Neural progenitor cell (in vitro differentiated cells): ENCODE measurements around the gene RGS7. TPM values are rescaled to one million over a fixed set of nuclear protein-coding genes. Genes with fewer than 3 reads are reported as not detected.

Experiments used
- DNase-seq: peaks from one replicate; pipeline ENCODE4 v3.0.0-alpha.2; 2016; ENCODE audit warnings: low spot score
- H2AFZ ChIP-seq: fragments of 200-600 bp; sonication (generic); replicated peaks from 2 replicates; pipeline ENCODE4 v1.6.1; 2016; ENCODE audit warnings: antibody characterized with exemption
- H3F3A ChIP-seq: fragments of 200-600 bp; sonication (generic); 2 replicates; pipeline ENCODE4 v1.6.1; 2016; ENCODE audit warnings: antibody characterized with exemption, low read depth
- H3K27ac ChIP-seq: fragments of 200-600 bp; sonication (generic); 2 replicates; pipeline ENCODE4 v1.5.1; 2016; ENCODE audit warnings: mild to moderate bottlenecking
- H3K27me3 ChIP-seq: fragments of 200-600 bp; sonication (generic); 2 replicates; pipeline ENCODE4 v1.6.1; 2016; ENCODE audit warnings: mild to moderate bottlenecking, moderate library complexity
- H3K36me3 ChIP-seq: fragments of 200-600 bp; sonication (generic); 2 replicates; pipeline ENCODE4 v1.5.1; 2016
- H3K4me1 ChIP-seq: fragments of 200-600 bp; sonication (generic); 2 replicates; pipeline ENCODE4 v1.6.1; 2016; ENCODE audit warnings: mixed run types
- H3K4me2 ChIP-seq: fragments of 200-600 bp; sonication (generic); 2 replicates; pipeline ENCODE4 v1.6.1; 2016
- H3K4me3 ChIP-seq: fragments of 200-600 bp; sonication (generic); 2 replicates; pipeline ENCODE4 v1.5.1; 2016
- H3K79me2 ChIP-seq: fragments of 200-600 bp; sonication (generic); 2 replicates; pipeline ENCODE4 v1.6.1; 2016; ENCODE audit warnings: low read depth
- H3K9ac ChIP-seq: fragments of 200-600 bp; sonication (generic); 2 replicates; pipeline ENCODE4 v1.6.1; 2016
- H3K9me3 ChIP-seq: fragments of 200-600 bp; sonication (generic); 2 replicates; pipeline ENCODE4 v1.5.1; 2016; ENCODE audit warnings: low read depth
- H4K20me1 ChIP-seq: fragments of 200-600 bp; sonication (generic); 2 replicates; pipeline ENCODE4 v1.6.1; 2016; ENCODE audit warnings: low read depth
- H3K27ac Mint-ChIP-seq: 3 replicates; pipeline ENCODE4 v1.8.0; 2021; ENCODE audit warnings: mixed read lengths
- H3K27me3 Mint-ChIP-seq: 2 replicates; pipeline ENCODE4 v1.8.0; 2022; ENCODE audit warnings: low read depth, mild to moderate bottlenecking, inconsistent platforms, moderate library complexity, mixed read lengths; ENCODE audit not compliant: insufficient read depth
- H3K36me3 Mint-ChIP-seq: 3 replicates; pipeline ENCODE4 v1.8.0; 2021; ENCODE audit warnings: mixed read lengths
- H3K4me1 Mint-ChIP-seq: 3 replicates; pipeline ENCODE4 v1.8.0; 2021; ENCODE audit warnings: mixed read lengths
- H3K4me3 Mint-ChIP-seq: 3 replicates; pipeline ENCODE4 v1.8.0; 2021; ENCODE audit warnings: mild to moderate bottlenecking, moderate library complexity, mixed read lengths
- H3K9me3 Mint-ChIP-seq: 3 replicates; pipeline ENCODE4 v1.8.0; 2020; ENCODE audit warnings: mixed read lengths
- CTCF ChIP-seq: fragments of 200-600 bp; sonication (generic); IDR thresholded peaks from 2 replicates; pipeline ENCODE4 v1.5.1; 2017; ENCODE audit warnings: antibody characterized with exemption, mild to moderate bottlenecking
- EZH2 ChIP-seq: fragments of 200-600 bp; sonication (generic); IDR thresholded peaks from 2 replicates; pipeline ENCODE4 v1.6.1; 2017; ENCODE audit warnings: antibody characterized with exemption, mild to moderate bottlenecking, moderate library complexity
- EZH2phosphoT487 ChIP-seq: fragments of 200-600 bp; sonication (generic); IDR thresholded peaks from 2 replicates; pipeline ENCODE4 v1.6.1; 2017; ENCODE audit warnings: antibody characterized with exemption
- total RNA-seq: library from RNA; depleted of rRNA; stranded (reverse); fragments of >200 nt; gene quantifications from 2 replicates; pipeline ENCODE4 v1.2.3, GENCODE V29; 2015; ENCODE audit warnings: low replicate concordance

Gene RGS7
- total RNA-seq, 1 donor from 2014 or later: not detected

GRCh38 chr1:241177660-241178059 is 179.3 kb downstream of the RGS7 start:
- Histone ChIP-seq H3K4me3 (no peak overlapping the region), H3K36me3 (no peaks in the 10 kb centered on the region), H3F3A (no peaks in the 10 kb centered on the region), H3K27ac (no peak overlapping the region), H3K4me1 (no peaks in the 10 kb centered on the region), H2AFZ (no peak overlapping the region), H3K9me3 (no peaks in the 10 kb centered on the region), H3K27me3 (no peaks in the 10 kb centered on the region), H4K20me1 (no peaks in the 10 kb centered on the region), H3K4me2 (no peak overlapping the region), H3K9ac (no peak overlapping the region), H3K79me2 (no peaks in the 10 kb centered on the region)
- Mint-ChIP-seq H3K9me3 (no peaks in the 10 kb centered on the region), H3K27me3 (no peaks in the 10 kb centered on the region), H3K27ac (no peak overlapping the region), H3K4me3 (no peak overlapping the region), H3K36me3 (no peaks in the 10 kb centered on the region), H3K4me1 (peaks cover under 1% of the 10 kb centered on the region)
- no peak for DNase-seq
- TF ChIP-seq CTCF (no peak), EZH2 (no peak), EZH2phosphoT487 (no peak)

- H3K4me3 ChIP-seq: no peak overlapping the region
- H3K9me3 Mint-ChIP-seq: no peaks in the 10 kb centered on the region
- no peaks in the 10 kb centered on the region for H3K9me3 ChIP-seq
- H3K4me1 ChIP-seq: no peaks in the 10 kb centered on the region
- H3K4me3 Mint-ChIP-seq: no peak overlapping the region
- no peaks in the 10 kb centered on the region for H3K79me2 ChIP-seq
- H3K27me3 Mint-ChIP-seq: no peaks in the 10 kb centered on the region
- no peak overlapping the region for H3K4me2 ChIP-seq
- no peaks in the 10 kb centered on the region for H4K20me1 ChIP-seq
- no peaks in the 10 kb centered on the region for H3K27me3 ChIP-seq
- no peak overlapping the region for H2AFZ ChIP-seq
- no peaks in the 10 kb centered on the region for H3F3A ChIP-seq
- H3K36me3 ChIP-seq: no peaks in the 10 kb centered on the region
- H3K9ac ChIP-seq: no peak overlapping the region
- no peak overlapping the region for H3K27ac ChIP-seq
- no peaks in the 10 kb centered on the region for H3K36me3 Mint-ChIP-seq
- TF ChIP-seq EZH2 (no peak), CTCF (no peak), EZH2phosphoT487 (no peak)
- DNase-seq: no peak
- peaks cover 11% of the 10 kb centered on the region for H3K4me1 Mint-ChIP-seq
- no peak overlapping the region for H3K27ac Mint-ChIP-seq
These were observed 184.5 kb downstream of the RGS7 start for GRCh38 chr1:241172486-241172885.

- peaks cover 11% of the 10 kb centered on the region for H3K4me1 Mint-ChIP-seq
- Histone ChIP-seq H3K4me3 (no peak overlapping the region), H3K79me2 (no peaks in the 10 kb centered on the region), H2AFZ (no peak overlapping the region), H3K27me3 (no peaks in the 10 kb centered on the region), H3K27ac (no peak overlapping the region), H3K9ac (no peak overlapping the region), H4K20me1 (no peaks in the 10 kb centered on the region), H3K4me1 (no peaks in the 10 kb centered on the region), H3K36me3 (no peaks in the 10 kb centered on the region), H3K9me3 (no peaks in the 10 kb centered on the region), H3K4me2 (no peak overlapping the region), H3F3A (no peaks in the 10 kb centered on the region)
- no peak overlapping the region for H3K27ac Mint-ChIP-seq
- H3K9me3 Mint-ChIP-seq: no peaks in the 10 kb centered on the region
- H3K36me3 Mint-ChIP-seq: no peaks in the 10 kb centered on the region
- TF ChIP-seq EZH2 (no peak), CTCF (no peak), EZH2phosphoT487 (no peak)
- no peak overlapping the region for H3K4me3 Mint-ChIP-seq
- DNase-seq: no peak
- no peaks in the 10 kb centered on the region for H3K27me3 Mint-ChIP-seq
These were observed 185.0 kb downstream of the RGS7 start for GRCh38 chr1:241171991-241172390.
